GM12874 (cell line): ENCODE data around the gene UBE2Z.
A peak's percentile ranks its signal among the peaks of the same experiment; 100 is the strongest.

Experiments
- CTCF ChIP-seq: IDR thresholded peaks from 2 replicates; pipeline ENCODE4 v1.5.1; 2011; ENCODE audit warnings: low read depth, mild to moderate bottlenecking, control low read depth, low read length, moderate library complexity; ENCODE audit not compliant: insufficient read depth

UBE2Z gene

GRCh38 chr17:48871551-48872351 is 36.5 kb upstream of the UBE2Z start:
- TF ChIP-seq CTCF: no peak

- no peak for TF ChIP-seq CTCF
These were observed 35.0 kb upstream of the UBE2Z start for GRCh38 chr17:48873209-48873608.

DNA sequence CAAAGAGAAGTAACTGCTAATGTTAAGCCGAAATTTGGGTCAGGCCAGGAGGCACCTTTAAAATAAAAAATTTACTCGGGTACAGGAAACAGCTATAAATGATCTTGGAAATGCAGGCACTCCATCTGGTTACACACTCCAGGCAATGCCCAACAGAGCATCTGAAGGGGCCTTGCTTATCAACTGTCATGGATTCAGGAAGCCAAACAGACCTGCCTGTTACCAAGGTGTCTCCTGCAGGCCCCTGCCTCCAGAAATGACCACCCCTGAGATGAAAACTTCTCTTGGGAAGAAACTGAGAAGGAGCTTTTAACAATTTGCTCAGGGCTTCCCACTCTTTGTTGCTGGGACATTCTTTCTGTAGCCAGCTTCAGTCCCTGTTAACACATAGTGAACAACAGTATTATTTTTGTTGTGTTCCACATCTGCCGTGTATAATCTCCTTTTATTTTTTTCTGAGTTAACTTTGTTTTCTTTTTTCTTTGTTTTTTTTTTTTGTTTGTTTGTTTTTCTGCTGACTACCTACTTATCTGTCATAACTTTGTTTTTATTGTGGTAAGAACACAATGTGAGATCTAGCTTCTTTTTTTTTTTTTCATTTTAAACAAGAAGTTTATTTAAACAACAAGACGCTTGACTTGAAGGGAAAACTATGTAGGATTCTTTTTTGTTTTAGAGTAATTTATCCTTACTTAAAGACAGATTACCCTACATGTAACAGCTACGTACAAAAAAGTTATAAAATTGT is 34.3 kb upstream of the UBE2Z start:
- TF ChIP-seq CTCF: no peak

DNA sequence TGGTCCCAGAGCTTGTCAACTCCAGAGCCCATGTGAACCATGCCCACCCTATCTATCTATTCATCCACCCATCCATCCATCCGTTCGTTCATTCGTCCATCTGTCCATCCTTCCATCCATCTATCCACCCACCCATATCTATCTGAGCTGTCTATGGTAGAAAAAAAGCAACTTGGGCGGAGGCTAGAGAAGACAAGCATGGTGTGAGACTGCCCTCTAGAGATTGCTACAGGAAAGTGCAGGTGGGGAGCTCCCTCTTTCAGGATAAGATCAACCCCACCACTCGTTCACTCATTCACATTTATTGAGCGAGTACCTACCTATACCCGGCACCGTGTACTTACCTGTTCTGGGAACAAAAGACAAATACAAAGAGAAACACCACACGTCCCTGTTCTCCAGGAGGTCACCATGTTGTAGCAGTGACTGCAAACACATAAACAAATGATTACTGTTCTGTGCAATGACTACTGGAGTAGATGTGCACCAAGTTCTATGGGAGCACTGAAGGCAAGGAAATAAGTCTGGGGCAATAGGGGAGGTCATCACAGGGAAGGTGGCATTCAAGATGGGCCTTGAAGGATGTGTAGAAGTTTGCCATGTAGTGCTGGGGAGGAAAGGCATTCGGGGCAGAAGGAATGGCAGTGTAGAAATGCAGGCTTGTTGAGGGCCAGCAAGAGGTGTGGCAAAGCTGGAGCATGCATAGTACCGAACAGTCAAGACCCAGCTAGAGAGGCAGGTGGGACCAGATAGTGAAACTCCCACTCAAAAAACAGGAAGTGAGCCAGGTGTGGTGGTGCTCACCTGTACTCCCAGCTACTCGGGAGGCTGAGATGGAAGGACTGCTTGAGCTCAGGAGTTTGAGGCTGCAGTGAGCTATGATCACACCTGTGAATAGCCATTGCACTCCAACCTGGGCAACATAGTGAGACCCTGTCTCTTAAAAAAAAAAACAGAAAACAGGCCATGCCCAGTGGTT is 29.0 kb upstream of the UBE2Z start:
- peak; percentile 90 for TF ChIP-seq CTCF

DNA sequence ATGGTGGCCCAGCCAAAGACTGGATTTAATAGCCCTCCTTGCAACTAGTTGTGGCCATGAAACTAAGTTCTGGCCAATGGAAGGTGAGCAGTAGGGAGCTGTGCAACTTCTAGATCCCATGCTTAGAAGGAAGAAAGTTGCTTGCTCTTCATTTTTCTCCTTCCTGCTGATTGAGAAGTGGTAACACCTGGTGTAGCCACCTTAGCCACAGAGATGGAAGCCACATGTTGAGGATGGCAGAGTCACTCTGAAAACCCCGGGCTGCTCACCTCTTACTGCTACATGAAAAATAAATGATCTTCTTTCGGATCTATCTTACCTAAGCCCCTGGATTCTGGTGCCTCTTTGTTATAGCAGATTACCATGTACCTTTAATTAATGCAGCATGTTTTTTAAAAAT is 25.9 kb upstream of the UBE2Z start:
- no peak for TF ChIP-seq CTCF

DNA sequence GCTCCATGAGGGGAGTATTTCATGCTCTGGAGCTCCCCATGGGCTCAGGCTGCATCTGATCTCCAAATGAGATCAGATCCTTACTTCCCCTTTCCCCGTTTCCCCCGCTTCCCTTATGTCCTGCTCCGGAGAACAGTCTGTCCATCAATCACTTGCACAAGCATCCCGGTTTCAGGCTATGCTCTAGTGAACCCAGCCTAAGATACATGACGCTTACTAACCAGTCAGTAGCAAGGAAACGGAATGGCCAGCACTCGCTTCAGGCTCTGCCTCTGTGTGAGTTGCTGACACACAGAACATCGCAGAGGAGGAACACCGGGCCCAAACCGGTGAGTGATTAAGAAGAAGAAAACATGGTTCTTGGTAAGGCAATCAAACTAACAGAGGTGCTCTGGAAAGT is 25.0 kb upstream of the UBE2Z start:
- TF ChIP-seq CTCF: no peak

GRCh38 chr17:48890086-48890485 is 18.1 kb upstream of the UBE2Z start:
- TF ChIP-seq CTCF: no peak
